ENCODE results near the gene RSPH9. TPM values are rescaled to one million over a fixed set of nuclear protein-coding genes. Genes with fewer than 3 reads are reported as not detected.

Gene RSPH9, protein sequence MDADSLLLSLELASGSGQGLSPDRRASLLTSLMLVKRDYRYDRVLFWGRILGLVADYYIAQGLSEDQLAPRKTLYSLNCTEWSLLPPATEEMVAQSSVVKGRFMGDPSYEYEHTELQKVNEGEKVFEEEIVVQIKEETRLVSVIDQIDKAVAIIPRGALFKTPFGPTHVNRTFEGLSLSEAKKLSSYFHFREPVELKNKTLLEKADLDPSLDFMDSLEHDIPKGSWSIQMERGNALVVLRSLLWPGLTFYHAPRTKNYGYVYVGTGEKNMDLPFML
- under 1 TPM; 0.09 to 0.66 TPM for total RNA-seq

DNA sequence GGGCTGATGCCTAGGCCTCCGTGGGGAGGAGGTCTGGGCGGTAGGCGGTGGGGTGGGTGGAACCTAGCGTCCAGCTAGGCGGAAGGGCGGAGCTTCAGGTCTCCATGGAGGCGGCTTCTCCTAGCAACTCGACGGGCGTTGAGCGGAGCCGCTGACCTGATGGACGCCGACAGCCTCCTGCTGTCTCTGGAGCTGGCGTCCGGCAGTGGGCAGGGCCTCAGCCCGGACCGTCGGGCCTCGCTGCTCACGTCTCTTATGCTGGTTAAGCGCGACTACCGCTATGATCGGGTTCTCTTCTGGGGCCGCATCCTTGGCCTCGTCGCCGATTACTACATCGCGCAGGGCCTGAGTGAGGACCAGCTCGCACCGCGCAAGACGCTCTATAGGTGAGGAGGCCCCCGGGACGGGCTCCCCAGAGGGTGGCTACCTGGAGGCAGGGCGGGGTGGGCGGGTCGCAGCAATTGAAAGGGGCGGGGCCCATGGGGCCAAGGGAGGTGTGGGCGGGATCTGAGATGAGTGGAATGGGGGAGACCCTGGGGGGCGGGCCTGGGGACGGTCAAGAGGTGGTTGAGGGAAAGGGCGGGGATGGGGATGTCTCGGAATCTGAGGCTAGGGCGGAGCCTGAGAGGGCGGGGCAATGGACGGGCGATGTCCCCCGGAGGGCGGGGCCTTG, at the start of gene RSPH9:
Gene RSPH9, plus strand, starts transcription at position 97 of the 673 bp plus-strand sequence. Its CDS starts 63 bp downstream, at position 160.
- H3K4me3 Mint-ChIP-seq, result peak within 1 kb of the TSS; percentile 86
- peaks cover 20% of the 10 kb centered on the region for H3K4me1 Mint-ChIP-seq
- H3K27me3 Mint-ChIP-seq, result no peaks in the 10 kb centered on the region
- H3K9me3 Mint-ChIP-seq, result no peaks in the 10 kb centered on the region
- peak; percentile 92 for ATAC-seq (replicated peaks)
- H3K27ac Mint-ChIP-seq, result peak within 1 kb of the TSS; percentile 81
- peaks cover 28% of the 10 kb centered on the region for H3K36me3 Mint-ChIP-seq (ENCODE audit: low read depth)

DNA sequence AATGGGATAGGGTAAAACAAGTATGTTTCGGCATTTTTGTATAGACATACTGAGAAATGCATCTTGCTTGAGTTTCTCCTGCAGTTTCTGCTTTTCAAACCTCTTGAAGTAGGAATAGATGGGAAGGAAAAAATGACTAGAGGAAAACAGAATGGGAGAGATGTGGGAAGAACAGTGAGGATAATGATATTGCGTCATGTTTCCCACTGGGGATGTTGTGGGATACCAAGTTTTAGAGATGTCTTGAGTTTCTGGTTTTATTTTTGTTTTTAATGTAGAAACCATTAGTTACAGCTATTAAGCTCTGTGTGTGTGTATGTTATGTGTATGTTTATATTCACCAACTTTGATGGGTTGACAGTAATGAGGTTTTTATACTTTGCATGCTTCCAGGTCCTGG, 44.2 kb upstream of the RSPH9 start:
- Mint-ChIP-seq H3K36me3 (ENCODE audit: low read depth) (peaks cover 99% of the 10 kb centered on the region), H3K27me3 (no peaks in the 10 kb centered on the region), H3K27ac (peak overlapping the region; percentile 39), H3K4me3 (no peak overlapping the region), H3K4me1 (no peaks in the 10 kb centered on the region), H3K9me3 (no peaks in the 10 kb centered on the region)
- ATAC-seq (replicated peaks), result no peak

DNA sequence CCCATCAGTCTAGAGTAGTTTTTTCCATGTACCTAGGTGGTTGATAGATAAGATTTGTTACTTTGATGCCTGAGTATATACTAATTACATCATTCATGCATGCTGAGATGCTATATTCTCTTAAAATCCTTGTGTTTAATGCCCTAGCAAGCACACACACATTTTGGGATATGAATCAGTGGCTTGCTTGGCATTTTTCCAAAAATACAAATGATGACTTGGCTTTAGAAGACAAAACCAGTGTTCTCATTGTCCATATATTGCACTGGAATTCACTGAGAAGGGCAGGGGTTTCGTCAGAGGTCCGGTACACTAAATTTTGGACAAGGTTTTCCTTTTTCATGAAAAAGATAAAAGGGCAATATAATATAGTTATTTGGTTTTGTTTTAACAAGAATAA, 40.7 kb upstream of the RSPH9 start:
- Mint-ChIP-seq H3K9me3 (no peaks in the 10 kb centered on the region), H3K36me3 (ENCODE audit: low read depth) (peaks cover 99% of the 10 kb centered on the region), H3K27me3 (no peaks in the 10 kb centered on the region), H3K27ac (peak overlapping the region; percentile 6), H3K4me3 (no peak overlapping the region), H3K4me1 (peaks cover 5% of the 10 kb centered on the region)
- ATAC-seq (replicated peaks), result no peak

DNA sequence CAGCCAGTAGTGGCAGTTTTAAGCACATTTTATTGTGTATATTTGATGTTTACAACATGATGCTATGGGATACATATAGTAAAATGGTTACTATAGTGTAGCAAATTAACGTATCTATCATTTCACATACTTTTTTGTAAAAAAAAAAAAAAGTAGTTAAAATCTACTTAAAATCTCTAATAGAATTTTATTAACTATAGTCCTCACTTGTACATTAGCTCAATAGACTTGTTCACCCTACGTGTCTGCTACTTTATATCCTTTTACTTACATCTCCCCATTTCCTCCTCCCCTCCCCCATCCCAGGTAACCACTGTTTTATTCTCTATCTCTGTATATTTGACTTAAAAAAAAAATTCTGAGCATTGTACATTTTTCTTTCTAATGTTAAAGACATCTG, 38.8 kb upstream of the RSPH9 start:
- H3K27me3 Mint-ChIP-seq, result no peaks in the 10 kb centered on the region
- no peaks in the 10 kb centered on the region for H3K9me3 Mint-ChIP-seq
- H3K27ac Mint-ChIP-seq, result no peak overlapping the region
- H3K36me3 Mint-ChIP-seq (ENCODE audit: low read depth), result peaks cover 97% of the 10 kb centered on the region
- ATAC-seq (replicated peaks), result no peak
- H3K4me1 Mint-ChIP-seq, result peaks cover 5% of the 10 kb centered on the region
- H3K4me3 Mint-ChIP-seq, result no peak overlapping the region

DNA sequence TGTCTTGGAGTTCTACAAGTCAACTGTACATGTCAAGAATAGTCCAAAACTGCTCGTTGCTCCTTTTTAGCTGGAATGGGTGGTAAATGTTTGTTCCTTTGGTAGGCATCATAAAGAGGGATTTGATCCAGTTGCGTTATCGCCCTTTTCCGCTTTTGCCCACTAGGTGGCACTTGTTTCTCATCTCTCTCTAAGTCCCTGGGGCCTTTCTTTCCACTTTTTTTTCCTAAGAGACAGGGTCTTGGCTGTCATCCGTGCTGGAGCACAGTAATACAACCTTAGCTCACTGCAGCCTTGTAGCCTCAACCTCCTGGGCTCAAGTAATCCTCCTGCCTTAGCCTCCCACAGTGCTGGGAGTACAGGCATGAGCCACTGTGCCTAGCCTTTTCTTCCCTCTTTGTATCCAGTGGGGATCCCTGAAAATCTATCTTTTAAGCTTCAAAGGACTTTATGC, 36.5 kb upstream of the RSPH9 start:
- Mint-ChIP-seq H3K27ac (peak overlapping the region; percentile 1), H3K4me1 (peaks cover 5% of the 10 kb centered on the region), H3K9me3 (no peaks in the 10 kb centered on the region), H3K4me3 (no peak overlapping the region), H3K27me3 (no peaks in the 10 kb centered on the region), H3K36me3 (ENCODE audit: low read depth) (peaks cover 98% of the 10 kb centered on the region)
- ATAC-seq (replicated peaks), result peak; percentile 38

DNA sequence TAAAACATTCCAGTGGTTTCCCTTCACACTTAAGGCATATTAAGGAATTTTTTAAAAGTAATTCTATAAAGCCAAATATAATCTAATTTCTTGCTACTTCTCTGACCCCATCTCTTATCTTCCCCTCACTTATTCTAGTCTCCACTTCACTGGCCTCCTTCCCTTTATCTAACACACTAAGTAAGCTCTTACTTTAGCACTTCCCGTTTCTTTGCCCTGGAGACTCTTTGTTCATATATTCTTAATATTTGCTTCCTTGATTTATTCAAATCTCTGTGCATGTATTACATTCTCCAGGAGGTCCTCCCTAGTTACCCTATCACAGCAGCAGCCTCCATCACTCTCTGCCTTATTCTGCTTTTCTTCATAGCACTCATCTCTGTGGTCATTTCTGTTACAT, 36.0 kb upstream of the RSPH9 start:
- no peak for ATAC-seq (replicated peaks)
- Mint-ChIP-seq H3K36me3 (ENCODE audit: low read depth) (peaks cover 98% of the 10 kb centered on the region), H3K9me3 (no peaks in the 10 kb centered on the region), H3K27me3 (no peaks in the 10 kb centered on the region), H3K27ac (peak overlapping the region; percentile 1), H3K4me1 (peaks cover 5% of the 10 kb centered on the region), H3K4me3 (no peak overlapping the region)

DNA sequence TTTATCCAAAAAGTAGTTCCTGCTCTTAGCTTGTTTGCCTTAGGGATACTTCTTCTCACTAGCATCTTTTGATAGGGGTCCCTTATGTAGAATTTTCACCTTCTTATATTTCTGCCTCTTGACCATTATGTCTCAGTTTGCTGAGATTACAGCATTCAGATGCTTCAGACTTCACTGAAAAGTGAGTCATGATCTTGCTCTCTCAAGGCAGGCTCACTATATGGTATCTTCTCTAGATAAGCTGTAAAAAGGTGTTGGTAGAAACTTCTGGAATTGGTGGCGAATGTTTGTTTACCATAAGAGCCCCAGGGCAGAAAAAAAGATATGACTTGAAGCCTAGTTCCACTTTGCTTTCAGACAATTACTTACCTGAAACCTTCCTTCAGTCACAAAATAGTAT, 35.4 kb upstream of the RSPH9 start:
- no peak overlapping the region for H3K4me3 Mint-ChIP-seq
- no peaks in the 10 kb centered on the region for H3K9me3 Mint-ChIP-seq
- peaks cover 98% of the 10 kb centered on the region for H3K36me3 Mint-ChIP-seq (ENCODE audit: low read depth)
- H3K4me1 Mint-ChIP-seq, result peaks cover 5% of the 10 kb centered on the region
- H3K27ac Mint-ChIP-seq, result no peak overlapping the region
- no peaks in the 10 kb centered on the region for H3K27me3 Mint-ChIP-seq
- ATAC-seq (replicated peaks), result no peak

DNA sequence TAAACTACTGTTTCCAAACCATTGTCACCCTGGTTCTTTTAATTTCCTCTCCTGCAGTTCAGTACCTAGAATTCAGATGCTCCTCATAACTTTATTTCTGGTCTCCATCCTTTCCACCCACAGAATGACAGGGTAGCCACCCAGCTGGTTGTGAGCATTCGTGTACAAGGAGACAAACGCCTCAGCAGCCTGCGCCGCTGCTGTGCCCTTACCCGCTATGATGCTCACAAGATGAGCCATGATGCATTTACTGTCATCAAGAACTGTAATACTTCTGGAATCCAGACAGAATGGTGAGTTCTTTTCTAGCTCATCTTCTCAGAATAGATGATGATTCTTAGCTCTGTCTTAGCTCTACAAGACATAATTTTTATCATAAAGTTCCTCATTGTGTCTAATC, 34.4 kb upstream of the RSPH9 start:
- H3K9me3 Mint-ChIP-seq, result no peaks in the 10 kb centered on the region
- H3K4me3 Mint-ChIP-seq, result no peak overlapping the region
- peak overlapping the region; percentile 73 for H3K27ac Mint-ChIP-seq
- H3K36me3 Mint-ChIP-seq (ENCODE audit: low read depth), result peaks cover 97% of the 10 kb centered on the region
- ATAC-seq (replicated peaks), result no peak
- H3K27me3 Mint-ChIP-seq, result no peaks in the 10 kb centered on the region
- H3K4me1 Mint-ChIP-seq, result peaks cover 5% of the 10 kb centered on the region

DNA sequence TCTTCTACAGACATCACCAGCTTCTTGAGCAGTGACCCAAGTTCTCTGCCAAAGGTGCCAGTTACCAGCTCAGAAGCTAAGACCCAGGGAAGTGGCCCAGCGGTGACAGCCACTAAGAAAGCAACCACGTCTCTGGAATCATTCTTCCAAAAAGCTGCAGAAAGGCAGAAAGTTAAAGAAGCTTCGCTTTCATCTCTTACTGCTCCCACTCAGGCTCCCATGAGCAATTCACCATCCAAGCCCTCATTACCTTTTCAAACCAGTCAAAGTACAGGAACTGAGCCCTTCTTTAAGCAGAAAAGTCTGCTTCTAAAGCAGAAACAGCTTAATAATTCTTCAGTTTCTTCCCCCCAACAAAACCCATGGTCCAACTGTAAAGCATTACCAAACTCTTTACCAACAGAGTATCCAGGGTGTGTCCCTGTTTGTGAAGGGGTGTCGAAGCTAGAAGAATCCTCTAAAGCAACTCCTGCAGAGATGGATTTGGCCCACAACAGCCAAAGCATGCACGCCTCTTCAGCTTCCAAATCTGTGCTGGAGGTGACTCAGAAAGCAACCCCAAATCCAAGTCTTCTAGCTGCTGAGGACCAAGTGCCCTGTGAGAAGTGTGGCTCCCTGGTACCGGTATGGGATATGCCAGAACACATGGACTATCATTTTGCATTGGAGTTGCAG, 31.0 kb upstream of the RSPH9 start:
- H3K4me3 Mint-ChIP-seq, result no peak overlapping the region
- H3K4me1 Mint-ChIP-seq, result no peaks in the 10 kb centered on the region
- no peak for ATAC-seq (replicated peaks)
- no peaks in the 10 kb centered on the region for H3K9me3 Mint-ChIP-seq
- H3K36me3 Mint-ChIP-seq (ENCODE audit: low read depth), result peaks cover 78% of the 10 kb centered on the region
- no peak overlapping the region for H3K27ac Mint-ChIP-seq
- no peaks in the 10 kb centered on the region for H3K27me3 Mint-ChIP-seq

DNA sequence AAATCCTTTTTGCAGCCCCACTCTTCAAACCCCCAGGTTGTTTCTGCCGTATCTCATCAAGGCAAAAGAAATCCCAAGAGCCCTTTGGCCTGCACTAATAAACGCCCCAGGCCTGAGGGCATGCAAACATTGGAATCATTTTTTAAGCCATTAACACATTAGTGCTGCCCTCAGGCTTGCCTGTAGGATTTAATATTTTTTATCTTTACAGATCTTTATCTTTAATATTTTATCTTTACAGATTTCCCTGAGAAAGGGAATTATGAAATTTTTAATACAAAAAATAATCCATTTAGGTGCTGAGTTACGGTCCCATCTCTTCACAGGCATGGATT, 30.5 kb upstream of the RSPH9 start:
- Mint-ChIP-seq H3K4me3 (no peak overlapping the region), H3K36me3 (ENCODE audit: low read depth) (peaks cover 78% of the 10 kb centered on the region), H3K9me3 (no peaks in the 10 kb centered on the region), H3K4me1 (no peaks in the 10 kb centered on the region), H3K27me3 (no peaks in the 10 kb centered on the region), H3K27ac (no peak overlapping the region)
- no peak for ATAC-seq (replicated peaks)

DNA sequence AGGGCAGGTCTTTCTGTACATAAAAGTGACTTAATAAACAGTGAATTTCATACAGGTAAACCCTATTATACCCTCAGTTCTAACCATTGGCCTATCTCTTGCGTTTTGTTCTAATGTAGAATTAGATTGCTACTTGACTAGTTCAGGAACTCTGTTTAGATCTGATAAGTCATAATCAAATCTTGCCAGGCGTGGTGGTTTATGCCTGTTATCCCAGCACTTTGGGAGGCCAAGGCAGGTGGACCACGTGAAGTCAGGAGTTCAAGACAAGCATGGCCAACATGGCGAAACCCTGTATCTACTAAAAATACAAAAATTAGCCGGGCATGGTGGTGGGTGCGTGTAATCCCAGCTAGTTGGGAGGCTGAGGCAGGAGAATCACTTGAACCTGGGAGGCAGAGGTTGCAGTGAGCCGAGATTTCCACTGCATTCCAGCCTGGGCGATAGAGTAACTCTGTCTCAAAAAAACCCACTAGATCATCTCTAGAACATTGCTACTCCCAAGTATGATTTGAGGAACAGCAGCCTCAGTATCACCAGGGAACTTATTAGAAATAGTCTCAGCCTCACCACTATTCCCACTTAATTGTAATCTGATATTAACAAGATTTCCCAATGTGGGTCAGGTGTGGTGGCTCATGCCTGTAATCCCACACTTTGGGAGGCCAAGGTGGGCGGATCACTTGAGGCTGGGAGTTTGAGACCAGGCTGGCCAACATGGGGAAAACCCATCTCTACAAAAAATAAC, 27.9 kb upstream of the RSPH9 start:
- no peaks in the 10 kb centered on the region for H3K4me1 Mint-ChIP-seq
- no peaks in the 10 kb centered on the region for H3K27me3 Mint-ChIP-seq
- no peaks in the 10 kb centered on the region for H3K9me3 Mint-ChIP-seq
- H3K36me3 Mint-ChIP-seq (ENCODE audit: low read depth), result peaks cover 80% of the 10 kb centered on the region
- no peak overlapping the region for H3K4me3 Mint-ChIP-seq
- no peak overlapping the region for H3K27ac Mint-ChIP-seq
- no peak for ATAC-seq (replicated peaks)

DNA sequence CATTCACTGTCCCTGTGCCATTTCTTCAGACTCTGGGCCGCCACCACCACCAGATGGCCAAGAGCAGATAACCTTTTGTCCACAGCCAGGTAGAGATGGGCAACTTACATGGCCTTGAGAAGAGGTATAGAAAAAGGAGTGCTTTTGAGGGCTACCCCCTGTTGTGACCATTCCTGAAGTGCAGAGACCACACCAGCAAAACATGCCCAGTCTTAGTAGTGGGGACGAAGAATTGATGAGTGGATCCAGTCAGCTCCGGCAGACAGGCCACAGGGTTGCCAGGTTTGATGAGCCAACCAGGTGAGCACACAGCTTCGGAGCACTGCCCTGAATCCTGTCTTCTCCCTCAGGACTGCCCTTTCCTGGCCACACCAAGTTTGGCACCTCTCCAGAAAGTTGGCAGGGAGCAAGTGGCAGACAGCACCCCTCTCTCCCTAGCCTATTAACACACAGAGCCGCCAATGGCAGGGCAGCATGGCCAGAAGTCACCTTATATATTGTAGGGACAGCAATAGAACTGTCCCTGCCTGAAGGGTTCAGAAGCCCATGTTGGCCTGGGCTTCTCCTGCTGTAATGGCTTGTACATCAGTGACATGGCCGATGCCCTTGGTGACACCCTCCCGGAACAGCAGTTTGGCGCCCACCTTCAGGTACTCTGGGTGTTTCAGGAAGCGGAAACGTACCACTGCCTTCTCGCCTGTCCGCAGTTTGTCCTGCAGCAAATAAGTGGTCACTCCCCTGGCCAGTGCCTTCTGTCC, 23.6 kb upstream of the RSPH9 start:
- H3K36me3 Mint-ChIP-seq (ENCODE audit: low read depth), result peaks cover 88% of the 10 kb centered on the region
- H3K9me3 Mint-ChIP-seq, result no peaks in the 10 kb centered on the region
- H3K4me1 Mint-ChIP-seq, result peaks cover 5% of the 10 kb centered on the region
- no peak overlapping the region for H3K4me3 Mint-ChIP-seq
- no peaks in the 10 kb centered on the region for H3K27me3 Mint-ChIP-seq
- H3K27ac Mint-ChIP-seq, result peak overlapping the region; percentile 53
- no peak for ATAC-seq (replicated peaks)

DNA sequence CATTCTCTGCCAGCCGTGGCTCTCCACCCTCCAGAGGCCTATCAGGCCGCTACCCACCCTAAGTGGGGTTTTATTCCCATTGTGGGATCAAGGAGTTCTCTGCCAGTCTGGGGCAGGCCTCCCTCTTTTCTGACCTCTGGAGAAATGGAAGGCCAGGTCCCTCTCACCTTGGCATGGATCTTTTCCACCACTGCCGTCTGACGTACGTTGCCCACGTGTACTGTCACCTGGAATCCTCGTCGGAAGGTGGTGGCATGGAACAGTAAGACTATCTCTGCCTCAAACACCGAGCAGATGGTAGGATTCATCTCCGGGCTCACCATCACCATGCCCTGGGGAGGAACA, 23.0 kb upstream of the RSPH9 start:
- H3K4me3 Mint-ChIP-seq, result no peak overlapping the region
- peaks cover 10% of the 10 kb centered on the region for H3K4me1 Mint-ChIP-seq
- no peaks in the 10 kb centered on the region for H3K27me3 Mint-ChIP-seq
- H3K36me3 Mint-ChIP-seq (ENCODE audit: low read depth), result peaks cover 88% of the 10 kb centered on the region
- no peak for ATAC-seq (replicated peaks)
- no peaks in the 10 kb centered on the region for H3K9me3 Mint-ChIP-seq
- peak overlapping the region; percentile 18 for H3K27ac Mint-ChIP-seq

DNA sequence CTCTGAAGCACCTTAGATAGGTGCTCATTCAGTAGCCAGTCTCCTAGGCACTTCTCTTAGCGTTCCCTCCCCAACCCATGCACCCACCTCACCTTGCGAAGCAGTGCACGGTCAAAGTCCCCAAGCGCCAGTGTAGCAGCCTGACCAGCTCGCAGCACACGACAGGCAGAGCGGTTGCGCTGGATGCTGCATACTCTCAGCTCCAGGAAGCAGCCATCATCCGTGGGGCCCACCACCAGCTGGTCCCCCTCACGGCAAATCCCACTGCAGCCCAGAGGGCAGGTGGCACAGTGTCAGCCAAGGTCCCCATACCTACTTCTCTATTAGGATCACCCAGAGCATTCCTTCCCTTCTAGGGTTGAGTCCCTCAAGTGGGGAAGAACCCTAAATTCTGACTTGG, 22.3 kb upstream of the RSPH9 start:
- Mint-ChIP-seq H3K4me3 (no peak overlapping the region), H3K27ac (peak overlapping the region; percentile 18), H3K4me1 (peaks cover 18% of the 10 kb centered on the region), H3K36me3 (ENCODE audit: low read depth) (peaks cover 89% of the 10 kb centered on the region), H3K27me3 (no peaks in the 10 kb centered on the region), H3K9me3 (no peaks in the 10 kb centered on the region)
- ATAC-seq (replicated peaks), result no peak
